ENCODE measurements around the gene NAALADL2.

Gene NAALADL2

DNA sequence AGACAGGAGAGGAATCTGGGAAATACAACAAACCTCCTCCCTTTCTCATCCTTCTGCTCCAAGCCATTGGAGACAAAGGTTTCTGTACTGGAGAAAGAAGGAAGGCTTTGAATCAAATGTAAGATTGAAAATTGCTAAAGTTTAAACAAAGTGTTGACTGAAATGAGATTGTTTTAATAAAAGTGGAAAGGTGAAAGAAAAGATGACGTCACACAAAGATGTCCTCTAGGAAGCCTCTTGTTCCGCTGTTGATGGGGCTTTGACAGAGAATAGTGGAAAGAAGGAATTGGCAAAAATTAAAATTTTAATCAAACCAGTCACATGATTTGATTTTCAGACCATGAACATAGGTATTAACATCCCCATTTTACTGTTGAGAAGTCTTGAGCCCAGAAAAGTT is 967.6 kb downstream of the NAALADL2 start:
- TF ChIP-seq FOXM1 (IDR thresholded peaks at IDR 0.05; ENCODE audit: borderline replicate concordance, low read depth) = no peak
- TF ChIP-seq TAF1 (IDR thresholded peaks at IDR 0.05; ENCODE audit: low read depth) = no peak
- no peak for TF ChIP-seq EGR1 (IDR thresholded peaks at IDR 0.05)
- TF ChIP-seq, protein P1, sequence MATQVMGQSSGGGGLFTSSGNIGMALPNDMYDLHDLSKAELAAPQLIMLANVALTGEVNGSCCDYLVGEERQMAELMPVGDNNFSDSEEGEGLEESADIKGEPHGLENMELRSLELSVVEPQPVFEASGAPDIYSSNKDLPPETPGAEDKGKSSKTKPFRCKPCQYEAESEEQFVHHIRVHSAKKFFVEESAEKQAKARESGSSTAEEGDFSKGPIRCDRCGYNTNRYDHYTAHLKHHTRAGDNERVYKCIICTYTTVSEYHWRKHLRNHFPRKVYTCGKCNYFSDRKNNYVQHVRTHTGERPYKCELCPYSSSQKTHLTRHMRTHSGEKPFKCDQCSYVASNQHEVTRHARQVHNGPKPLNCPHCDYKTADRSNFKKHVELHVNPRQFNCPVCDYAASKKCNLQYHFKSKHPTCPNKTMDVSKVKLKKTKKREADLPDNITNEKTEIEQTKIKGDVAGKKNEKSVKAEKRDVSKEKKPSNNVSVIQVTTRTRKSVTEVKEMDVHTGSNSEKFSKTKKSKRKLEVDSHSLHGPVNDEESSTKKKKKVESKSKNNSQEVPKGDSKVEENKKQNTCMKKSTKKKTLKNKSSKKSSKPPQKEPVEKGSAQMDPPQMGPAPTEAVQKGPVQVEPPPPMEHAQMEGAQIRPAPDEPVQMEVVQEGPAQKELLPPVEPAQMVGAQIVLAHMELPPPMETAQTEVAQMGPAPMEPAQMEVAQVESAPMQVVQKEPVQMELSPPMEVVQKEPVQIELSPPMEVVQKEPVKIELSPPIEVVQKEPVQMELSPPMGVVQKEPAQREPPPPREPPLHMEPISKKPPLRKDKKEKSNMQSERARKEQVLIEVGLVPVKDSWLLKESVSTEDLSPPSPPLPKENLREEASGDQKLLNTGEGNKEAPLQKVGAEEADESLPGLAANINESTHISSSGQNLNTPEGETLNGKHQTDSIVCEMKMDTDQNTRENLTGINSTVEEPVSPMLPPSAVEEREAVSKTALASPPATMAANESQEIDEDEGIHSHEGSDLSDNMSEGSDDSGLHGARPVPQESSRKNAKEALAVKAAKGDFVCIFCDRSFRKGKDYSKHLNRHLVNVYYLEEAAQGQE (IDR thresholded peaks at IDR 0.05; ENCODE audit: low read depth) = no peak
- no peak for TF ChIP-seq RAD21 (IDR thresholded peaks at IDR 0.05; ENCODE audit: low read depth)
- TF ChIP-seq TEAD4 (IDR thresholded peaks at IDR 0.05) = no peak
- TF ChIP-seq NFIC (IDR thresholded peaks at IDR 0.05) = no peak
- no peak for TF ChIP-seq CREB1 (IDR thresholded peaks at IDR 0.05; ENCODE audit: low read depth)
- TF ChIP-seq EP300 (IDR thresholded peaks at IDR 0.05; ENCODE audit: borderline replicate concordance) = no peak
- TF ChIP-seq, protein P2, sequence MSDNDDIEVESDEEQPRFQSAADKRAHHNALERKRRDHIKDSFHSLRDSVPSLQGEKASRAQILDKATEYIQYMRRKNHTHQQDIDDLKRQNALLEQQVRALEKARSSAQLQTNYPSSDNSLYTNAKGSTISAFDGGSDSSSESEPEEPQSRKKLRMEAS (IDR thresholded peaks at IDR 0.05) = no peak
- no peak for TF ChIP-seq ZBTB7A (IDR thresholded peaks at IDR 0.05; ENCODE audit: low read depth)
- no peak for TF ChIP-seq YY1 (IDR thresholded peaks at IDR 0.05; ENCODE audit: low read depth)
- TF ChIP-seq, protein P3, sequence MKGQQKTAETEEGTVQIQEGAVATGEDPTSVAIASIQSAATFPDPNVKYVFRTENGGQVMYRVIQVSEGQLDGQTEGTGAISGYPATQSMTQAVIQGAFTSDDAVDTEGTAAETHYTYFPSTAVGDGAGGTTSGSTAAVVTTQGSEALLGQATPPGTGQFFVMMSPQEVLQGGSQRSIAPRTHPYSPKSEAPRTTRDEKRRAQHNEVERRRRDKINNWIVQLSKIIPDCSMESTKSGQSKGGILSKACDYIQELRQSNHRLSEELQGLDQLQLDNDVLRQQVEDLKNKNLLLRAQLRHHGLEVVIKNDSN (IDR thresholded peaks at IDR 0.05) = no peak
- no peak for TF ChIP-seq CEBPB (IDR thresholded peaks at IDR 0.05)
- no peak for TF ChIP-seq TCF12 (IDR thresholded peaks at IDR 0.05; ENCODE audit: low read depth)

DNA sequence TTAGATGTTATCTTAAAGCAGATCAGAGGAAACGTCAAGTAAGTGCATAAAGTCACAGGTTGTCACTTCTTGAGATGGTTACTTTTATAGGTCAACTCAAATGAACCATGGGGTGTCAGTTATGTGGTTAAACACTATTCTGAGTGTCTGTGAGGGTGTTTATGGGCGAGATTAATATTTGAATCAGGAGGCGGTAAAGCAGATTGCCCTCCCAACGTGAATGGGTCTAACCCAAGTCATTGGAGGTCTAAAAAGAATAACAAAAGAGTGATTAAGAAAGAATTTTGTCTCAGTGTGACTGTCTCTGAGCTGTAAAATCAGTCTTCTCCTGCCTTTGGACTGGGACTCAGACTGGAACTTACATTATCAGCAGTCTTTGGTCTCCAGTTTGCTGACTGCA is 977.5 kb downstream of the NAALADL2 start:
- TF ChIP-seq, protein P2 (IDR thresholded peaks at IDR 0.05) = no peak
- TF ChIP-seq ZBTB7A (IDR thresholded peaks at IDR 0.05; ENCODE audit: low read depth) = no peak
- TF ChIP-seq TCF12 (IDR thresholded peaks at IDR 0.05; ENCODE audit: low read depth) = no peak
- no peak for TF ChIP-seq FOXM1 (IDR thresholded peaks at IDR 0.05; ENCODE audit: borderline replicate concordance, low read depth)
- TF ChIP-seq EGR1 (IDR thresholded peaks at IDR 0.05) = no peak
- TF ChIP-seq TAF1 (IDR thresholded peaks at IDR 0.05; ENCODE audit: low read depth) = no peak
- TF ChIP-seq CEBPB (IDR thresholded peaks at IDR 0.05) = no peak
- TF ChIP-seq, protein P1 (IDR thresholded peaks at IDR 0.05; ENCODE audit: low read depth) = no peak
- no peak for TF ChIP-seq YY1 (IDR thresholded peaks at IDR 0.05; ENCODE audit: low read depth)
- no peak for TF ChIP-seq NFIC (IDR thresholded peaks at IDR 0.05)
- no peak for TF ChIP-seq RAD21 (IDR thresholded peaks at IDR 0.05; ENCODE audit: low read depth)
- TF ChIP-seq, protein P3 (IDR thresholded peaks at IDR 0.05) = no peak
- no peak for TF ChIP-seq CREB1 (IDR thresholded peaks at IDR 0.05; ENCODE audit: low read depth)

DNA sequence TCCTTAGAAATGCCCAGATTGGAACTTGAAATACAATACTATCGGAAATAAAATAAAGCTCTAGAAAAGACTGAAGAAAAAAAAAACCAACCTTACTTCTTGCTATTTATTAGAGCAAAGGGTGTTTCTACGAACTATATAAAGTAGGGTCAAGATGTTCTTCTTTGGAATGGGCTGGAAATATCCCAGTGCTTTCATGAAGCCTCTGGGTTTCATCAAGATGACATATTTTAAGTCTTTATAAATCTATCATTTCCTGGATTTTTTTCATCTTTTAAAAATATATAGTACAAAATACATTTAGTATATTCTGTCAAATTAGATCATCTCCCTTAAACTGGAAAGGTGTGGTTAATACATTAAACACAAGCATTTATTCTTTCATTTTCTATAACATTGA is 978.8 kb downstream of the NAALADL2 start:
- TF ChIP-seq, protein P1 (IDR thresholded peaks at IDR 0.05; ENCODE audit: low read depth) = no peak
- TF ChIP-seq CREB1 (IDR thresholded peaks at IDR 0.05; ENCODE audit: low read depth) = no peak
- no peak for TF ChIP-seq TAF1 (IDR thresholded peaks at IDR 0.05; ENCODE audit: low read depth)
- no peak for TF ChIP-seq FOXM1 (IDR thresholded peaks at IDR 0.05; ENCODE audit: borderline replicate concordance, low read depth)
- TF ChIP-seq, protein P2 (IDR thresholded peaks at IDR 0.05) = no peak

DNA sequence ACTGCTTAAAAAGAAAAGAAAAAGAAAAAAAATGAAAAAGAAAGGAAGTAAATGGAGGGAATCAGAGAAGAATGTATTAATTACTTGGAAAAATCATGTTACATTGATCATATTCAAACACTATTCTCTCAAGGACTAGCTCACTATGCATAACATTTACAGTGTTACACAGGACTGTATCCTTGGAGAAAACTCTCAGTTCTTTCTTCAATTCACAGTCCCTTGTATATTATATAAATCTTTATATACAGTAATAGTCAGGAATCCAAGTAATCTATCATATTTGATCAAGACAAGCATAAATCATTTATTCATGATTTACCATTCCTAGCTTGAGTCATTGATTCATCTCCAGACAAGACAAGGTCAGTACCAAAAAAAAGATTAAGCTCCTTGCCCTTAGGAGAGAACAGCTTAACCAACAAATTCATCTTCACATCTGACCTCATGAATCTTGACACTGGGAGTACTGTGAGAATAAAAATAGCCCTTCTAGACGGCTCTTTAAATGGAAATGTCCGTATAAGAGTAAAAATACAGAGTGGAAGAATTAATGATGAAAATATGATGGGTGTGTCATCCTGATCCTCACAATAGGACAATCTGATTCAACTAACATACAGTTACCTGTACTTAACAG is 980.4 kb downstream of the NAALADL2 start:
- TF ChIP-seq TCF12 (IDR thresholded peaks at IDR 0.05; ENCODE audit: low read depth) = no peak
- TF ChIP-seq, protein P1 (IDR thresholded peaks at IDR 0.05; ENCODE audit: low read depth) = no peak
